ENCODE data around the gene SLC39A6.

SLC39A6 gene

DNA sequence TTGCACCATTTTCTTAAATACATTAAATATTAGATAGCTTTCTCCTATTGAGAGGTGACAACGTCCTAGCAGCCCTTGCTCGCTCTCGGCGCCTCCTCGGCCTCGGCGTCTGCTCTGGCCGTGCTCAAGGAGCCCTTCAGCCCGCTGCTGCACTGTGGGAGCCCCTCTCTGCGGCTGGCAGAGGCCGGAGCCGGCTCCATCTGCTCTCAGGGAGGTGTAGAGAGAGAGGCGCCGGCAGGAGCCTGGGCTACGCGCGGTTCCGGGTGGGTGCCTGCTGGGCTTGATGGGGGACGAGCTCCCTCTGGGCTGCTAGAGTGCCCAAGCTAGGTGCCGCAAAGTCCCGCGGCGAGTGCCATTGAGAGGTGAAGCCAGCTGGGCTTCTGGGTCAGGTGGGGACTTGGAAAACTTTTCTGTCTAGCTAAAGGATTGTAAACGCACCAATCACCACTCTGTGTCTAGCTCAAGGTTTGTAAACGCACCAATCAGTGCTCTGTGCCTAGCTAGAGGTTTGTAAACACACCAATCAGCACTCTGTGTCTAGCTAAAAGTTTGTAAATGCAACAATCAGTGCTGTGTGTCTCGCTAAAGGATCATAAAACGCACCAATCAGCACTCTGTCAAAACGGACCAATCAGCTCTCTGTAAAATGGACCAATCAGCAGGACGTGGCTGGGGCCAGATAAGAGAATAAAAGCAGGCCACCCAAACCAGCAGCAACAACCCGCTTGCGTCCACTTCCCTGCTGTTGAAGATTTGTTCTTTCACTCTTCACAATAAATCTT lies 64.9 kb downstream of the SLC39A6 start:
- DNase-seq (ENCODE audit: low read depth in 2 of 2), result no peak

DNA sequence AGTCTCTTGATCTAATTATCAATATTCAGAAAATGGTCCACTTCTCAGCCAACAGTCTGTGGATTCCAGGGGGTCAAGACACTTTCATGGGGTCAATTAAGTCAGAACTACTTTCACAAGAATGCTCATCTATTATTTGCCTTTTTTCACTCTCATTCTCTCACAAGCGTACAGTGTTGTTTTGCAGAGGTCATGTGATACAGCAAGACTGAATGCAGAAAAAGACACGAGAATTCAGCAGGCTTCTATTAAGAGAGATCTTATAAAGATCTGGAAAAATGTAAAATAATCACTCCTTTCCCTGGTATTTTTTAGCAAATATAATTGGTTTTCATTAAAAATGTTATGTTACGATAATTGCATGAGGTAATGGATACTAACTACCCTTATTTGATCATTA lies 70.5 kb downstream of the SLC39A6 start:
- no peak for DNase-seq (ENCODE audit: low read depth in 2 of 2)

Measured in stimulated activated CD4-positive, alpha-beta T cell treated with anti-CD3 and anti-CD28 coated beads, Interleukin-1b, Interleukin-23, amount 100 ng/mL, for 4 hours (primary cell).